A673 (cell line): ENCODE data around the gene PPP1R13B.

Source experiments
- CTCF ChIP-seq: fragments of 300-800, 200-600 bp; sonication (generic); conservative IDR thresholded peaks from 2 replicates; pipeline ENCODE4 v1.5.1; 2017; ENCODE audit warnings: low read depth, mild to moderate bottlenecking, antibody characterized with exemption, low read length, moderate library complexity, mixed read lengths
- EZH2 ChIP-seq: fragments of 200-600 bp; sonication (generic); IDR thresholded peaks from 2 replicates; pipeline ENCODE4 v1.6.1; 2017; ENCODE audit warnings: borderline replicate concordance, low read depth, mild to moderate bottlenecking, mixed read lengths, antibody characterized with exemption, low read length; ENCODE audit not compliant: poor library complexity, severe bottlenecking

DNA sequence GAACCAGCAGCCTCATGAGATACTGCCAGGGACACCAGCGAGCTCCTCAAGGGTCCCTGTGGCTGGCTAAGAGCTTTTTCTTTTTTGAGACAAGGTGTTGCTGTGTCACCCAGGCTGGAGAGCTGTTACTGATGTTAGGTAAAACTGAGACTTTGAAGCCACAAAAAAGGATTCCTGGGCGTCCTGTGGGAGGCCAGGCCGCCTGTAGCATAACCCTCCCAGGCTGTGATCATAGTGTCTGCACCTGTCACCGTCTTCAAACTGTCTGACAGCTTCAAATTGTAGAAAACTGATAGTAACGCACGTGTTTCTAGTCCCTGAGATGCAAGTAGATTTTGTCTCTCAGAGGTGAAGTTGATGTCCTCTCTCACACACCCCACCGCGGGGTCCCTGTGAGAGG lies 127.6 kb downstream of the PPP1R13B start:
- TF ChIP-seq EZH2 = no peak
- no peak for TF ChIP-seq CTCF
